OCI-LY3 (cell line): ENCODE data around the gene CHST11.

ENCODE experiments used
- H2AFZ ChIP-seq: fragments of 200-600, 300-600 bp; shearing (Covaris generic); 2 replicates; pipeline ENCODE4 v1.6.0; 2014; ENCODE audit warnings: antibody characterized with exemption, low read depth, low read length
- H3K27ac ChIP-seq: fragments of 200-600, 300-600 bp; sonication (generic); 2 replicates; pipeline ENCODE4 v1.5.1; 2014; ENCODE audit warnings: mild to moderate bottlenecking, low read length, moderate library complexity, mixed read lengths
- H3K27me3 ChIP-seq: fragments of 200-600, 300-600 bp; sonication (generic); 2 replicates; pipeline ENCODE4 v1.6.1; 2014; ENCODE audit warnings: low read depth, low read length, mixed read lengths
- H3K36me3 ChIP-seq: fragments of 200-600, 300-600 bp; sonication (generic); replicated peaks from 2 replicates; pipeline ENCODE3; 2014; ENCODE audit warnings: low read depth, low read length, mixed read lengths
- H3K4me1 ChIP-seq: fragments of 300-600, 200-600 bp; sonication (generic); 2 replicates; pipeline ENCODE4 v1.6.1; 2014; ENCODE audit warnings: low read length, mixed read lengths
- H3K4me2 ChIP-seq: fragments of 200-600, 300-600 bp; sonication (generic); 2 replicates; pipeline ENCODE4 v1.6.1; 2014; ENCODE audit warnings: low read length, mixed read lengths
- H3K4me3 ChIP-seq: fragments of 300-600, 200-600 bp; sonication (generic); 2 replicates; pipeline ENCODE4 v1.5.1; 2014; ENCODE audit warnings: antibody characterized with exemption, mild to moderate bottlenecking, low read length, moderate library complexity
- H3K79me2 ChIP-seq: fragments of 300-600, 200-600 bp; shearing (Covaris generic); 2 replicates; pipeline ENCODE4 v1.6.1; 2014; ENCODE audit warnings: mild to moderate bottlenecking, low read length, mixed read lengths
- H3K9ac ChIP-seq: fragments of 300-600, 200-600 bp; shearing (Covaris generic); 2 replicates; pipeline ENCODE4 v1.6.0; 2014; ENCODE audit warnings: mild to moderate bottlenecking, low read length, moderate library complexity
- H3K9me3 ChIP-seq: fragments of 200-600, 300-600 bp; shearing (Covaris generic); 2 replicates; pipeline ENCODE4 v1.6.1; 2014; ENCODE audit warnings: low read length, mixed read lengths; ENCODE audit not compliant: insufficient read depth
- H4K20me1 ChIP-seq: fragments of 200-600, 300-600 bp; sonication (generic); 2 replicates; pipeline ENCODE4 v1.6.1; 2016; ENCODE audit warnings: low read length, mixed read lengths; ENCODE audit not compliant: insufficient read depth
- EZH2phosphoT487 ChIP-seq: fragments of 200-600 bp; shearing (Covaris generic); IDR thresholded peaks from 2 replicates; pipeline ENCODE4 v1.6.1; 2018; ENCODE audit warnings: antibody characterized with exemption, mixed run types, low read depth
- TF ChIP-seq, protein P1 (sequence below): fragments of 200-600, 300-600 bp; sonication (generic); IDR thresholded peaks from 2 replicates; pipeline ENCODE4 v1.5.1; 2014; ENCODE audit warnings: antibody characterized with exemption, low read length, low read depth

Gene CHST11

DNA sequence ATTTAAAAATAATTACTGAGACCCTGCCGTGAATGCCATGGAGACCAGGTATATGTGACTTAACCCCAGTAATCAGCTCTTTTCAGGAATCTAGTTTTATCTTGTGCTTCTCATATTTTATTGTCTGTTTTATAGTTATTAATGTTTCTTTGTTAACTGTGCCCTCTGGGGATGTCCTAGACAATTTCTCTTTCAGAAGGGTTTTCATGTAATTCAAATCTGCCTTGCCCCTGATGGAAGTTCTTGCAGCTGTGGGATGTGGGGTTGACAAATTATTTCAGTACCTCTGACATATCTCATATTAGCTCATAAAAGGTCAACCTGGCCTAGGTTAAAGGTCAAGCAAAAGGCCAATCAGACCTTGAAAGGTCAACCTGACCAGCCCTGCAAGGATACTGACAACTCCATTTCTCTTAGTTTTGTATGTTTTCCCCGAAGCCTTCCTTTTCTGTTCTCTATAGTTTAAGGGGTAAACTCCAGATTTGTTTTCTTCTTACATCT is 319.0 kb downstream of the CHST11 start:
- Histone ChIP-seq H3K9ac (no peak overlapping the region), H3K9me3 (peaks cover 8% of the 10 kb centered on the region; the same call in 1 of the 2 replicates), H3K4me1 (peaks cover 10% of the 10 kb centered on the region), H2AFZ (no peak overlapping the region), H3K4me3 (no peak overlapping the region), H3K4me2 (no peak overlapping the region), H3K27me3 (no peaks in the 10 kb centered on the region), H3K79me2 (no peaks in the 10 kb centered on the region), H4K20me1 (no peaks in the 10 kb centered on the region), H3K36me3 (no peaks in the 10 kb centered on the region), H3K27ac (no peak overlapping the region)
- TF ChIP-seq EZH2phosphoT487, result no peak
- TF ChIP-seq, protein P1, sequence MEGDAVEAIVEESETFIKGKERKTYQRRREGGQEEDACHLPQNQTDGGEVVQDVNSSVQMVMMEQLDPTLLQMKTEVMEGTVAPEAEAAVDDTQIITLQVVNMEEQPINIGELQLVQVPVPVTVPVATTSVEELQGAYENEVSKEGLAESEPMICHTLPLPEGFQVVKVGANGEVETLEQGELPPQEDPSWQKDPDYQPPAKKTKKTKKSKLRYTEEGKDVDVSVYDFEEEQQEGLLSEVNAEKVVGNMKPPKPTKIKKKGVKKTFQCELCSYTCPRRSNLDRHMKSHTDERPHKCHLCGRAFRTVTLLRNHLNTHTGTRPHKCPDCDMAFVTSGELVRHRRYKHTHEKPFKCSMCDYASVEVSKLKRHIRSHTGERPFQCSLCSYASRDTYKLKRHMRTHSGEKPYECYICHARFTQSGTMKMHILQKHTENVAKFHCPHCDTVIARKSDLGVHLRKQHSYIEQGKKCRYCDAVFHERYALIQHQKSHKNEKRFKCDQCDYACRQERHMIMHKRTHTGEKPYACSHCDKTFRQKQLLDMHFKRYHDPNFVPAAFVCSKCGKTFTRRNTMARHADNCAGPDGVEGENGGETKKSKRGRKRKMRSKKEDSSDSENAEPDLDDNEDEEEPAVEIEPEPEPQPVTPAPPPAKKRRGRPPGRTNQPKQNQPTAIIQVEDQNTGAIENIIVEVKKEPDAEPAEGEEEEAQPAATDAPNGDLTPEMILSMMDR, result no peak

GRCh38 chr12:104779134-104779533 is 322.4 kb downstream of the CHST11 start:
- H3K4me3 ChIP-seq, result no peak overlapping the region
- H3K27ac ChIP-seq, result no peak overlapping the region
- H3K4me1 ChIP-seq, result peaks cover 10% of the 10 kb centered on the region
- H4K20me1 ChIP-seq, result no peaks in the 10 kb centered on the region
- no peaks in the 10 kb centered on the region for H3K36me3 ChIP-seq
- no peaks in the 10 kb centered on the region for H3K27me3 ChIP-seq
- H2AFZ ChIP-seq, result no peak overlapping the region
- no peak overlapping the region for H3K9ac ChIP-seq
- H3K4me2 ChIP-seq, result no peak overlapping the region
- H3K9me3 ChIP-seq, result peaks cover 10% of the 10 kb centered on the region; the same call in 1 of the 2 replicates
- no peaks in the 10 kb centered on the region for H3K79me2 ChIP-seq
- TF ChIP-seq, protein P1, result no peak
- TF ChIP-seq EZH2phosphoT487, result no peak

GRCh38 chr12:104782296-104782695 is 325.5 kb downstream of the CHST11 start:
- Histone ChIP-seq H2AFZ (no peak overlapping the region), H4K20me1 (no peaks in the 10 kb centered on the region), H3K9me3 (peaks cover 10% of the 10 kb centered on the region; the same call in 1 of the 2 replicates), H3K27me3 (no peaks in the 10 kb centered on the region), H3K4me3 (no peak overlapping the region), H3K4me1 (no peaks in the 10 kb centered on the region; the same call in 1 of the 2 replicates), H3K27ac (no peak overlapping the region), H3K9ac (no peak overlapping the region), H3K4me2 (no peak overlapping the region), H3K79me2 (no peaks in the 10 kb centered on the region), H3K36me3 (no peaks in the 10 kb centered on the region)
- TF ChIP-seq, protein P1, result no peak
- TF ChIP-seq EZH2phosphoT487, result no peak

DNA sequence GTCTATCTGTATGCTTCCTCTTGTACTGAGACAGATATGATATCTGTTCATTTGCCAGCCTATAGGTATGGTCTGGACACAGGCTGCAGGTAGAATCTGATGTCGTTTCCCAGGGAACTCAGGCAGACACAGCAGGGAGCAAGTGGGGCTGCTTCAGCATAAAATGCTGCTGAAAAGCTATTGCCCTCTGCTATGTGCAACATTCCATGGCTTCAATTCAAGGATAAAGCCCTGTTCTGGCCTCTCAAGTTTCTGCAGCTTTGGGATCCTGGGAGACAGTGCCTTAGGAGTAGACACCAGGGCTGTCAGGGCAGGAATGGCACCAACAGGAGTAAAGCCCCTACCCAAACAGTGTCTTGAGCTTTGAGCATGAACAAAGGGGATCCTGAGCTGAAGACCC is 327.8 kb downstream of the CHST11 start:
- Histone ChIP-seq H3K27ac (no peak overlapping the region), H3K79me2 (no peaks in the 10 kb centered on the region), H3K4me2 (no peak overlapping the region), H2AFZ (no peak overlapping the region), H3K9me3 (peaks cover 10% of the 10 kb centered on the region; the same call in 1 of the 2 replicates), H3K36me3 (no peaks in the 10 kb centered on the region), H3K4me1 (no peaks in the 10 kb centered on the region; the same call in 1 of the 2 replicates), H3K27me3 (no peaks in the 10 kb centered on the region), H3K4me3 (no peak overlapping the region), H3K9ac (no peak overlapping the region), H4K20me1 (no peaks in the 10 kb centered on the region)
- no peak for TF ChIP-seq EZH2phosphoT487
- TF ChIP-seq, protein P1, result no peak
